NCI-H1417 (cell line): ENCODE measurements around the gene EPN2.
"Not testable (repeated sequence)": the region's sequence is repeated elsewhere in the genome, so short reads cannot be mapped to it uniquely, and the experiment has no call there.

ENCODE experiments used
- DNase-seq, 3 experiments: peaks; one replicate each; lab custom pipeline; 2025; lab: John Stamatoyannopoulos, UW

The EPN2 gene

GRCh38 chr17:19345486-19346350 lies 108.6 kb downstream of the EPN2 start:
- no peak for DNase-seq

GRCh38 chr17:19346351-19347255 lies 109.4 kb downstream of the EPN2 start:
- DNase-seq: no peak

- DNase-seq: no peak
Observed at GRCh38 chr17:19347323-19348080, 110.3 kb downstream of the EPN2 start.

GRCh38 chr17:19348081-19348650 lies 111.0 kb downstream of the EPN2 start:
- no peak for DNase-seq

GRCh38 chr17:19348806-19349205 lies 111.6 kb downstream of the EPN2 start:
- no peak for DNase-seq

- DNase-seq: not testable (repeated sequence)
Observed at GRCh38 chr17:19353401-19353800, 116.2 kb downstream of the EPN2 start.

- DNase-seq: no peak
Observed at GRCh38 chr17:19354748-19355147, 117.6 kb downstream of the EPN2 start.

- no peak for DNase-seq
Observed at GRCh38 chr17:19357351-19357750, 120.2 kb downstream of the EPN2 start.

GRCh38 chr17:19357761-19358160 lies 120.6 kb downstream of the EPN2 start:
- no peak for DNase-seq

- no peak for DNase-seq
Observed at GRCh38 chr17:19359151-19359550, 122.0 kb downstream of the EPN2 start.

- DNase-seq: no peak
Observed at GRCh38 chr17:19359856-19360255, 122.7 kb downstream of the EPN2 start.

GRCh38 chr17:19360772-19361171 lies 123.6 kb downstream of the EPN2 start:
- DNase-seq: no peak

GRCh38 chr17:19361326-19361725 lies 124.2 kb downstream of the EPN2 start:
- DNase-seq: no peak

GRCh38 chr17:19361944-19362276 lies 124.7 kb downstream of the EPN2 start:
- no peak for DNase-seq

- peak; percentile 86 to 95 (median 88) for DNase-seq
Observed at GRCh38 chr17:19362277-19363113, 125.3 kb downstream of the EPN2 start, which contains the start of gene B9D1. Gene B9D1 (minus strand): TSS chr17:19362723. CDS start chr17:19362569, 154 bp downstream.

GRCh38 chr17:19363114-19363438 lies 125.9 kb downstream of the EPN2 start:
- no peak for DNase-seq

GRCh38 chr17:19363460-19364035 lies 126.4 kb downstream of the EPN2 start:
- peak in 1 of 3 experiments; percentile 27 for DNase-seq

GRCh38 chr17:19364699-19365498 lies 127.7 kb downstream of the EPN2 start:
- peak in 1 of 3 experiments; percentile 42 for DNase-seq

- DNase-seq: no peak
Observed at GRCh38 chr17:19365499-19365817, 128.3 kb downstream of the EPN2 start.
